HepG2 (cell line): ENCODE data around the gene SLC25A45. TPM values are rescaled to one million over a fixed set of nuclear protein-coding genes. Genes with fewer than 3 reads are reported as not detected.
A peak's percentile ranks its signal among the peaks of the same experiment; 100 is the strongest.

Experiments used
- AHDC1 ChIP-seq: sonication (generic); formaldehyde crosslinking; IDR thresholded peaks from 2 replicates; pipeline ENCODE4 v1.5.1; 2020; ENCODE audit warnings: mild to moderate bottlenecking, missing genetic modification reagents, borderline replicate concordance
- DNMT3B ChIP-seq: conservative IDR thresholded peaks from 2 replicates; pipeline ENCODE4 v1.6.1; 2016; ENCODE audit warnings: missing biosample characterization, control low read depth
- HNF4G ChIP-seq, 2 experiments: sonication (generic) in 1 of 2; formaldehyde crosslinking in 1 of 2; IDR thresholded peaks; 2 replicates each; pipeline versions ENCODE4 v1.4.0 to v1.6.1; 2011 to 2020; ENCODE audit warnings: borderline replicate concordance in 2 of 2, low read depth in 2 of 2, mild to moderate bottlenecking in 2 of 2, low read length in 1 of 2, missing genetic modification reagents in 1 of 2, moderate library complexity in 1 of 2
- HOXA5 ChIP-seq: sonication (generic); formaldehyde crosslinking; IDR thresholded peaks from 2 replicates; pipeline ENCODE4 v1.4.0; 2020; ENCODE audit warnings: missing genetic modification reagents
- MED1 ChIP-seq: sonication (generic); formaldehyde crosslinking; IDR thresholded peaks from 2 replicates; pipeline ENCODE4 v1.4.0; 2020; ENCODE audit warnings: missing genetic modification reagents
- PRPF4 ChIP-seq: fragments of 200-400 bp; formaldehyde crosslinking; IDR thresholded peaks from 2 replicates; pipeline ENCODE4 v1.6.1; 2016; ENCODE audit warnings: low read length, low read depth; ENCODE audit not compliant: poor library complexity, severe bottlenecking
- SAP130 ChIP-seq: IDR thresholded peaks from 2 replicates; pipeline ENCODE4 v1.6.1; 2016; ENCODE audit warnings: low read depth
- SNAPC4 ChIP-seq: sonication (generic); formaldehyde crosslinking; IDR thresholded peaks from 2 replicates; pipeline ENCODE4 v1.4.0; 2020; ENCODE audit warnings: mild to moderate bottlenecking, missing genetic modification reagents
- U2AF2 ChIP-seq: fragments of 200-400 bp; formaldehyde crosslinking; IDR thresholded peaks from 2 replicates; pipeline ENCODE4 v1.6.1; 2017; ENCODE audit warnings: low read depth, mild to moderate bottlenecking, low read length
- ZFP36L2 ChIP-seq: sonication (generic); formaldehyde crosslinking; IDR thresholded peaks from 2 replicates; pipeline ENCODE4 v1.4.0; 2020; ENCODE audit warnings: missing genetic modification reagents
- ZFYVE20 ChIP-seq: sonication (generic); formaldehyde crosslinking; IDR thresholded peaks from 2 replicates; pipeline ENCODE4 v1.8.0; 2023; ENCODE audit warnings: low read depth, mild to moderate bottlenecking, moderate library complexity, missing genetic modification reagents, borderline replicate concordance
- ZNF18 ChIP-seq: sonication (generic); formaldehyde crosslinking; IDR thresholded peaks from 2 replicates; pipeline ENCODE4 v1.8.0; 2022; ENCODE audit warnings: mild to moderate bottlenecking, missing genetic modification reagents; ENCODE audit not compliant: insufficient replicate concordance
- polyA plus RNA-seq, 8 experiments: library from polyadenylated mRNA; depleted of rRNA in 3 of 8; stranded (reverse) in 7 of 8; unstranded in 1 of 8; fragments of >200 nt; fragmentation: Illumina TruSeq in 4 of 8; extraction: Trizol in 4 of 8; gene quantifications; 2 replicates each; pipeline versions ENCODE4 v1.2.1 to v1.2.3, GENCODE V29; 2011 to 2016; ENCODE audit warnings: low read depth in 4 of 8, missing spikeins in 1 of 8, mixed read lengths in 1 of 8; ENCODE audit not compliant: insufficient read depth in 1 of 8
- total RNA-seq, 5 experiments: library from RNA; depleted of rRNA; stranded (reverse); fragments of >200 nt; fragmentation: Illumina TruSeq; extraction: Trizol; gene quantifications; 2 replicates each; pipeline ENCODE4 v1.2.3, GENCODE V29; 2016; ENCODE audit warnings: low read depth in 1 of 5

SLC25A45 gene
- total and polyA plus RNA-seq, 2 of the 13 experiments (the other 11 are each of a cell fraction or from before 2014, with no cell fraction given): 1.2 to 3.4 TPM

DNA sequence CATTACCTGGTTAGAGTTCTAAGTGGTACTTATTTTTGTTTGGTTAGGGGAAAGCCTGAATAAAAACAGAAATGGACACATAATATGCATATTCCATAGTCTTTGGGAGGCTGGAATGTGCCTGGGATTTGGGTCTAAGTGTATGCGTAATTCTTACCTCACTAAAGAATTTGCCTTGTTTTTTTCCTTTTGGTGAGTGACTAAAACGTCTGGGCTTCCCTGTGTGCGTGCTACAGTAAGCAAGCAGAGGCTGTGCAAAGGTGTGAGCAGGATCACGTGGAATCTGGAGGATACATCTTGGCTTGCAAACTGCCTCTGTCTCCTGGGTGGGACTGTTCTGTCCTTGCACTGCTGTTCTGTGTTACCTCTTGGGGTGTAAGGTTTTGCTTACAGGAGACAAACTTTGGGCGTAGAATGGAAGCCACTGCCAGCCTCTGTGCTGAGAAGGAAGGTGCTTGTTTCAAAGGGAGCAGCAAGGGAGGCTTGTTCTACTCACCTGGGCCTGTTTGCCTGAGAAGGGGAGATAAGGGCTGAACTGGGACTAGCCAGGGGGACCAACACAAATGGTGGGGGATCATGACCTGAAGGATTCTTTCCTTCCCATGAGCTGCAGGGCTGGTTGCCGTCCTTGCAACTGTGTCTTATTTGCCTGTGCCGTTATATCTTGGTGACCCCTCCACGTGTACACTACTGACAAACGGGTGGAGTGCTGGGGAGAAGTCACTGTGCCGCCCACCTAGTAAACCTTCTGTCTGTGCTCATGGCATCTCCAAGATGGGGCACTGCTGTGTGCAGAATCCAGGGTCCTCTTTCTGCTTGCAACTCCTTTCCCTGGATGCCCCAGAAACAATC is 44.6 kb upstream of the SLC25A45 start (continued):
- TF ChIP-seq AHDC1 (no peak), HNF4G (IDR thresholded peaks at IDR 0.05; ENCODE audit: borderline replicate concordance, low read depth, low read length) (no peak), HNF4G (CRISPR knock-in tag; IDR thresholded peaks at IDR 0.05; ENCODE audit: borderline replicate concordance, low read depth) (0 out of 2 replicates have a peak, but pooled peaks have one; percentile 29), ZFYVE20 (no peak), SAP130 (CRISPR knock-in tag) (no peak; the same call in 1 of the 2 replicates), U2AF2 (0 out of 2 replicates have a peak, but pooled peaks have one; percentile 14), ZNF18 (CRISPR knock-in tag) (peak; percentile 42), ZFP36L2 (CRISPR knock-in tag) (no peak), PRPF4 (no peak), MED1 (CRISPR knock-in tag) (peak; percentile 16; the same call in 1 of the 2 replicates), DNMT3B (CRISPR knock-in tag) (0 out of 2 replicates have a peak, but pooled peaks have one; percentile 27), HOXA5 (CRISPR knock-in tag) (0 out of 2 replicates have a peak, but pooled peaks have one; percentile 28), SNAPC4 (CRISPR knock-in tag) (no peak)
